HepG2 (cell line): ENCODE data around the gene SIK3. TPM values are rescaled to one million over a fixed set of nuclear protein-coding genes. Genes with fewer than 3 reads are reported as not detected.

Experiments
- ATF6 ChIP-seq: sonication (generic); formaldehyde crosslinking; conservative IDR thresholded peaks from 2 replicates; pipeline ENCODE4 v1.4.0; 2020; ENCODE audit warnings: missing genetic modification reagents
- BRF2 ChIP-seq: sonication (generic); formaldehyde crosslinking; IDR thresholded peaks from 2 replicates; pipeline ENCODE4 v1.8.1; 2022; ENCODE audit warnings: mild to moderate bottlenecking, missing genetic modification reagents
- CENPBD1 ChIP-seq: sonication (generic); formaldehyde crosslinking; IDR thresholded peaks from 2 replicates; pipeline ENCODE4 v1.8.0; 2022; ENCODE audit warnings: missing genetic modification reagents, low read depth, mild to moderate bottlenecking, borderline replicate concordance
- CENPT ChIP-seq: sonication (generic); formaldehyde crosslinking; IDR thresholded peaks from 2 replicates; pipeline ENCODE4 v1.8.0; 2022; ENCODE audit warnings: low read depth, mild to moderate bottlenecking, moderate library complexity, missing genetic modification reagents
- CHCHD3 ChIP-seq: sonication (generic); formaldehyde crosslinking; IDR thresholded peaks from 2 replicates; pipeline ENCODE4 v1.8.0; 2022; ENCODE audit warnings: mild to moderate bottlenecking, missing genetic modification reagents, moderate library complexity
- GABPA ChIP-seq, 2 experiments: IDR thresholded peaks; 2 replicates each; pipeline ENCODE4 v1.6.1; 2011 to 2016; ENCODE audit warnings: low read depth in 2 of 2, low read length in 1 of 2, missing biosample characterization in 1 of 2, missing genetic modification characterization in 1 of 2
- HNRNPLL ChIP-seq: fragments of 200-400 bp; formaldehyde crosslinking; IDR thresholded peaks from 2 replicates; pipeline ENCODE4 v1.6.1; 2017; ENCODE audit warnings: mild to moderate bottlenecking, low read depth, low read length; ENCODE audit not compliant: poor library complexity, severe bottlenecking
- MXI1 ChIP-seq: IDR thresholded peaks from 3 replicates; pipeline ENCODE4 v1.6.1; 2012; ENCODE audit warnings: low read depth, low read length, inconsistent platforms, borderline replicate concordance
- RAD51 ChIP-seq: fragments of 450-650 bp; IDR thresholded peaks from 2 replicates; pipeline ENCODE4 v1.6.1; 2016; ENCODE audit warnings: borderline replicate concordance
- REST ChIP-seq, 2 experiments: IDR thresholded peaks; 2 replicates each; pipeline ENCODE4 v1.6.1; 2011 to 2012; ENCODE audit warnings: low read length in 2 of 2, borderline replicate concordance in 1 of 2, low read depth in 1 of 2, mild to moderate bottlenecking in 1 of 2, moderate library complexity in 1 of 2
- RORA ChIP-seq: sonication (generic); formaldehyde crosslinking; IDR thresholded peaks from 2 replicates; pipeline ENCODE4 v1.5.0; 2020; ENCODE audit warnings: mild to moderate bottlenecking, missing genetic modification reagents, moderate library complexity
- RXRB ChIP-seq: IDR thresholded peaks from 2 replicates; pipeline ENCODE4 v1.6.1; 2016; ENCODE audit warnings: borderline replicate concordance, missing genetic modification reagents, missing compliant biosample characterization
- SOX13 ChIP-seq, 3 experiments: fragments of 450-650 bp in 1 of 3; sonication (generic) in 1 of 3; formaldehyde crosslinking in 1 of 3; IDR thresholded peaks in 2 of 3; conservative IDR thresholded peaks in 1 of 3; 2 replicates each; pipeline versions ENCODE4 v1.5.0 to v1.6.1; 2016 to 2020; ENCODE audit warnings: antibody characterized with exemption in 1 of 3, mild to moderate bottlenecking in 1 of 3, missing compliant biosample characterization in 1 of 3, missing genetic modification reagents in 1 of 3, moderate library complexity in 1 of 3
- U2AF1 ChIP-seq: fragments of 200-400 bp; formaldehyde crosslinking; optimal IDR thresholded peaks from 2 replicates; pipeline ENCODE3; 2017; ENCODE audit warnings: mild to moderate bottlenecking, low read depth, low read length
- ZBTB1 ChIP-seq: sonication (generic); formaldehyde crosslinking; IDR thresholded peaks from 2 replicates; pipeline ENCODE4 v1.4.0; 2020; ENCODE audit warnings: missing genetic modification reagents, borderline replicate concordance
- ZBTB49 ChIP-seq: sonication (generic); formaldehyde crosslinking; IDR thresholded peaks from 2 replicates; pipeline ENCODE4 v1.4.0; 2020; ENCODE audit warnings: missing genetic modification reagents, borderline replicate concordance
- polyA plus RNA-seq, 8 experiments: library from polyadenylated mRNA; depleted of rRNA in 3 of 8; stranded (reverse) in 7 of 8; unstranded in 1 of 8; fragments of >200 nt; fragmentation: Illumina TruSeq in 4 of 8; extraction: Trizol in 4 of 8; gene quantifications; 2 replicates each; pipeline versions ENCODE4 v1.2.1 to v1.2.3, GENCODE V29; 2011 to 2016; ENCODE audit warnings: low read depth in 4 of 8, missing spikeins in 1 of 8, mixed read lengths in 1 of 8; ENCODE audit not compliant: insufficient read depth in 1 of 8
- total RNA-seq, 5 experiments: library from RNA; depleted of rRNA; stranded (reverse); fragments of >200 nt; fragmentation: Illumina TruSeq; extraction: Trizol; gene quantifications; 2 replicates each; pipeline ENCODE4 v1.2.3, GENCODE V29; 2016; ENCODE audit warnings: low read depth in 1 of 5

Gene SIK3
- total and polyA plus RNA-seq, 2 of the 13 experiments (the other 11 are each of a cell fraction or from before 2014, with no cell fraction given), result 5.7 to 9.8 TPM

GRCh38 chr11:116832350-116833290 is 265.6 kb downstream of the SIK3 start (continued):
- peak; percentile 40; the same call in 1 of the 2 replicates for TF ChIP-seq ZBTB49 (CRISPR knock-in tag)
- no peak for TF ChIP-seq CENPT (CRISPR knock-in tag)
- TF ChIP-seq SOX13 (IDR thresholded peaks at IDR 0.05), result peak; percentile 99
- TF ChIP-seq SOX13 (CRISPR knock-in tag; conservative IDR thresholded peaks at IDR 0.05 in 1 of 2, IDR thresholded peaks at IDR 0.05 in 1 of 2), result peak in 1 of 2 experiments; percentile 100; a peak in 2 of 4 replicates
- TF ChIP-seq RORA (CRISPR knock-in tag), result no peak
- TF ChIP-seq RAD51, result no peak
- TF ChIP-seq HNRNPLL, result no peak
- no peak for TF ChIP-seq GABPA (IDR thresholded peaks at IDR 0.05; ENCODE audit: low read depth, low read length)
- no peak for TF ChIP-seq GABPA (CRISPR knock-in tag; IDR thresholded peaks at IDR 0.05; ENCODE audit: low read depth)
- peak; percentile 67 for TF ChIP-seq U2AF1
- no peak for TF ChIP-seq ZBTB1 (CRISPR knock-in tag)
- TF ChIP-seq RXRB (CRISPR knock-in tag), result peak; percentile 99
- TF ChIP-seq MXI1, result peak; percentile 67; the same call in 1 of the 3 replicates
- TF ChIP-seq CENPBD1, result no peak
- TF ChIP-seq ATF6 (CRISPR knock-in tag), result no peak
- TF ChIP-seq BRF2 (CRISPR knock-in tag), result peak; percentile 82; the same call in 1 of the 2 replicates
- TF ChIP-seq CHCHD3 (CRISPR knock-in tag), result no peak
- peak in 1 of 2 experiments; percentile 67; a peak in 2 of 4 replicates for TF ChIP-seq REST (IDR thresholded peaks at IDR 0.05; ENCODE audit: borderline replicate concordance in 1 of 2, low read depth in 1 of 2, low read length in 2 of 2)
